Erythroblast (primary cell): ENCODE data around the gene AMFR.
"Not testable (repeated sequence)": the region's sequence is repeated elsewhere in the genome, so short reads cannot be mapped to it uniquely, and the experiment has no call there.

Experiments
- DNase-seq, 2 experiments: peaks; one replicate each; lab custom pipeline; 2025; lab: John Stamatoyannopoulos, UW
- GATA1 ChIP-seq: IDR thresholded peaks from 2 replicates; pipeline ENCODE4 v1.6.1; 2011; ENCODE audit warnings: low read depth, mild to moderate bottlenecking, control low read depth, low read length, moderate library complexity
- POLR2A ChIP-seq: IDR thresholded peaks from 2 replicates; pipeline ENCODE4 v1.6.1; 2011; ENCODE audit warnings: mild to moderate bottlenecking, low read length

AMFR gene

GRCh38 chr16:56419740-56420548 is 5.4 kb downstream of the AMFR start:
- TF ChIP-seq POLR2A: no peak
- TF ChIP-seq GATA1: no peak
- DNase-seq: peak in 1 of 2 experiments; percentile 14

DNA sequence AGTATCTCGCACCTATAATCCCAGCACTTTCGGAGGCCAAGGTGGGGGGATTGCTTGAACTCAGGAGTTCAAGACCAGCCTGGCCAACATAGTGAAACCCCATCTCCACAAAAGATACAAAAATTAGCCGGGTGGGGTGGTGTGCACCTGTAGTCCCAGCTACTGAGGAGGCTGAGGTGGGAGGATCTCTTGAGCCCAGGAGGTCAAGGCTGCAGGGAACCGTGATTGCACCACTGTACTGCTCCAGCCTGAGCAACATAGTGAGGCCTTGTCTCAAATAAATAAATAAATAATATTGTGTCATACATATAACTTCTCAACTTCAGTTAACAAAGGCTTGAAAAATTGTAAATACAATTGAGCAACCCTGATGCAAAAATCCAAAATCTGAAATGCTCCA is 8.2 kb downstream of the AMFR start:
- no peak for DNase-seq
- TF ChIP-seq GATA1: no peak
- TF ChIP-seq POLR2A: no peak

DNA sequence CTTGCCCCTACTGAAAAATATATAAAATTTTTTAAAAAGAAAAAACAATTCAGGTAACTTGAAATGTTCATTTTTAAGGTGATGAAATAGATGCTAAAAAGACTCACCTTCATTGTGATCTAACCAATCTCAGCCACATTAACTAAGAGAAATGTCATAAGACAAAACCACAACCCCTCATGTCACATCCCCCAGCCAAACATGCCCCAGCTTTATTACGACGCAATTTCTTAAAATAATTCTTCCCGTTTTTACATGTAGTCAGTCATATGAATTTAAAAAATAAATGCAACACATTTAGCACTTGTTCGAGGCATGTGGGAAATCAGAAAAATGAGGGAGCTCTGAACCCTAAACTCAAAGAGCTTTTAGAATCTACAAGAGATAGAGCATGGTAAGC is 9.5 kb downstream of the AMFR start:
- TF ChIP-seq GATA1: no peak
- TF ChIP-seq POLR2A: no peak
- DNase-seq: no peak

GRCh38 chr16:56414366-56414765 is 11.0 kb downstream of the AMFR start:
- TF ChIP-seq POLR2A (no peak), GATA1 (no peak)
- peak; percentile 13 for DNase-seq

DNA sequence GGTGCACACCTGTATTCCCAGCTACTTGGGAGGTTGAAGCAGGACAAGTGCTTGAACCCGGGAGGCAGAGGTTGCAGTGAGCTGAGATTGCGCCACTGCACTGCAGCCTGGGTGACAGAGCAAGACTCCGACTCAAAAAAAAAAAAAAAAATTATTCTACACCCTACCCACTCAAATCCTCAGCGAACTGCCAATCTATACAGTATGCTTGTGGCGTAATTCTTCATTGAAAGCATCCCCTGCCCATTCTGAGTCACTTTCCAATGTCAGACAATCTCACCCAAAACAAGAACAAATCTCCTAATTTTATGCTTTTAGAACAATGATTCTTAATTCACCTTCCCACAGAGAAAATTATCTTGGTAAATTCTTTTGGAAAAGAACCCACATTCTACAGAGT is 12.0 kb downstream of the AMFR start:
- no peak for TF ChIP-seq GATA1
- TF ChIP-seq POLR2A: no peak
- no peak for DNase-seq

- TF ChIP-seq POLR2A: no peak
- TF ChIP-seq GATA1: no peak
- no peak for DNase-seq
Measured at GRCh38 chr16:56411624-56412023, 13.7 kb downstream of the AMFR start.

- no peak for DNase-seq
- no peak for TF ChIP-seq GATA1
- TF ChIP-seq POLR2A: no peak
Measured at GRCh38 chr16:56411123-56411522, 14.2 kb downstream of the AMFR start.

DNA sequence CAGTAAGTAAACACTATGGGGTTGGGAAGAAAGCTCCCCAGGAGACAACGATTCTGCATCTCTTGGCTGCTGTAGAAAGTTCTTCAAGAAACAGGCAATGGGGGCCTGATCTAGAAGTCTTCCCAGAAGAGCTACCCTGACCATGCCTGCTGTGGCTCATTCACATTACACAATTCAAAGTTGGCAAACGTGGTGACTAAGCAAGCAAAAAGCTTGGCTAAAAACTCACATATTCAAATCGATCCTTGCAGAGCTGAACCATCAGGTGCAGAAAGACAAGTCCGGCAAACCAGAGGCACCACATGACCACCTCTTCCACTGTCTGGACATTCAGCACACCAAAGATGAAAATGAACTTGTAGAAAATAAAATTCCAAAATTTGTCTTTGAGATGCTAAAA is 16.1 kb downstream of the AMFR start:
- DNase-seq: no peak
- TF ChIP-seq GATA1: no peak
- no peak for TF ChIP-seq POLR2A

DNA sequence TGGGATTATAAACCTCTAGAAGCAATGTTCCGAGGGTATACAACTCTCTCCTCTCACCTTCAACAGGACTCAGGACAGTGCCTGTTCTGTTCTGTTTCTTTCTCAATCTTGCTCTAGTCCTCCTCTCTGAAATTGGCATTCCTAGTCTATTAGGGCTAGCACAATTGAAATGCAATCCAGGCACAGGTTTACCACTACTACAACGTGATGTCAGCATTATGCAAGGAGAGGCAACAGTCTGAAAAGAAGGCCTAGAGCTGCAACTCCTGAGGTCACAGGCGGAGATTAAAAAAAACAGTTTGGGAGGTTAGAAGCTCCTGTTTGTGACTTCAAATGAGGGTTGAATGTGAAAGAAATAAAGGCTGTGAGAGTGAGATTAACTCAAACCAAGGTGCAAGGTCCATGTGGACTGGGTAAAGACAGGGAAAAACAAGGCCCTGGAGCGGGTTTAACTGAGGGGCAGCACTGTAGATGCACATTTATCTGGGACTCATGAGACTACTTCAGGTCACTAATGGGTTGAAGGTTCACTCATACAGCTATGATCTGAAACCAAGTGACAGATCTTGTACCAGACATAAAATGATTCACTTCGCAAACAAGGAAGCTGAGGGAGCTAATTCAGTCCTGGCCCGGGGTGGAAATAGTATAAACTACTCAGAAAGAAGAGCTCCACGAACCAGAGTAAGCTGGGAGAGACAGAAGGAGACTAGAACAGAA is 16.8 kb downstream of the AMFR start:
- TF ChIP-seq GATA1 (no peak), POLR2A (no peak)
- peak in 1 of 2 experiments; percentile 19 for DNase-seq

GRCh38 chr16:56405977-56406672 is 19.2 kb downstream of the AMFR start:
- TF ChIP-seq POLR2A (no peak), GATA1 (no peak)
- DNase-seq: no peak

GRCh38 chr16:56401482-56401881 is 23.9 kb downstream of the AMFR start:
- TF ChIP-seq GATA1: no peak
- TF ChIP-seq POLR2A: no peak
- peak; percentile 9 to 18 for DNase-seq

GRCh38 chr16:56400458-56400857 is 24.9 kb downstream of the AMFR start:
- DNase-seq: no peak
- TF ChIP-seq POLR2A (no peak), GATA1 (no peak)

- DNase-seq: no peak
- no peak for TF ChIP-seq POLR2A
- no peak for TF ChIP-seq GATA1
Measured at GRCh38 chr16:56399486-56399885, 25.9 kb downstream of the AMFR start.

GRCh38 chr16:56399047-56399446 is 26.3 kb downstream of the AMFR start:
- TF ChIP-seq GATA1 (no peak), POLR2A (no peak)
- DNase-seq: no peak

DNA sequence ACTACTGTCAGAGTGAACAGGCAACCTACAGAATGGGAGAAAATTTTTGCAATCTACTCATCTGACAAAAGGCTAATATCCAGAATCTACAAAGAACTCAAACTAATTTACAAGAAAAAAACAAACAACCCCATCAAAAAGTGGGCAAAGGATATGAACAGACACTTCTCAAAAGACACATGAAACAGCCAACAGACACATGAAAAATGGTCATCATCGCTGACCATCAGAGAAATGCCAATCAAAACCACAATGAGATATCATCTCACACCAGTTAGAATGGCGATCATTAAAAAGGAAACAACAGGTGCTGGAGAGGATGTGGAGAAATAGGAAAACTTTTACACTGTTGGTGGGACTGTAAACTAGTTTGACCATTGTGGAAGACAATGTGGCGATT is 28.6 kb downstream of the AMFR start:
- not testable (repeated sequence) for DNase-seq
